ENCODE measurements around the gene USP3.
"Not testable (repeated sequence)": the region's sequence is repeated elsewhere in the genome, so short reads cannot be mapped to it uniquely, and the experiment has no call there.

USP3 gene

GRCh38 chr15:63487758-63488397, 16.5 kb upstream of the USP3 start:
- not testable (repeated sequence) for H3K27ac ChIP-seq (ENCODE audit: low read depth, low read length); H3K4me3 ChIP-seq (ENCODE audit: low read depth in 1 of 5, low read length in 5 of 5)

GRCh38 chr15:63488398-63488960, 15.9 kb upstream of the USP3 start:
- no peaks in the 10 kb centered on the region for H3K27me3 ChIP-seq (ENCODE audit: control insufficient read depth in 5 of 5, insufficient read depth in 4 of 5, low read length in 5 of 5)
- H3K27ac ChIP-seq (ENCODE audit: low read depth, low read length): no peak overlapping the region
- no peak overlapping the region for H3K9ac ChIP-seq (ENCODE audit: low read length in 5 of 5)
- H3K9me3 ChIP-seq (ENCODE audit: control insufficient read depth in 5 of 5, low read length in 5 of 5): no peaks in the 10 kb centered on the region
- no peaks in the 10 kb centered on the region for H3K36me3 ChIP-seq (ENCODE audit: control insufficient read depth in 5 of 5, insufficient read depth in 5 of 5, low read length in 5 of 5)
- peaks cover 0 to 28% (median 15%) of the 10 kb centered on the region in 5 donors for H3K4me1 ChIP-seq (ENCODE audit: control insufficient read depth in 5 of 5, insufficient read depth in 5 of 5, low read length in 5 of 5)
- H3K4me3 ChIP-seq (ENCODE audit: low read depth in 1 of 5, low read length in 5 of 5): no peak overlapping the region

More at GRCh38 chr15:63487758-63488397, 16.5 kb upstream of the USP3 start:
- not testable (repeated sequence) for H3K9me3 ChIP-seq (ENCODE audit: control insufficient read depth in 5 of 5, low read length in 5 of 5); H3K27me3 ChIP-seq (ENCODE audit: control insufficient read depth in 5 of 5, insufficient read depth in 4 of 5, low read length in 5 of 5); H3K9ac ChIP-seq (ENCODE audit: low read length in 5 of 5); H3K36me3 ChIP-seq (ENCODE audit: control insufficient read depth in 5 of 5, insufficient read depth in 5 of 5, low read length in 5 of 5)
- peaks cover 0 to 30% (median 12%) of the 10 kb centered on the region in 5 donors for H3K4me1 ChIP-seq (ENCODE audit: control insufficient read depth in 5 of 5, insufficient read depth in 5 of 5, low read length in 5 of 5)

DNA sequence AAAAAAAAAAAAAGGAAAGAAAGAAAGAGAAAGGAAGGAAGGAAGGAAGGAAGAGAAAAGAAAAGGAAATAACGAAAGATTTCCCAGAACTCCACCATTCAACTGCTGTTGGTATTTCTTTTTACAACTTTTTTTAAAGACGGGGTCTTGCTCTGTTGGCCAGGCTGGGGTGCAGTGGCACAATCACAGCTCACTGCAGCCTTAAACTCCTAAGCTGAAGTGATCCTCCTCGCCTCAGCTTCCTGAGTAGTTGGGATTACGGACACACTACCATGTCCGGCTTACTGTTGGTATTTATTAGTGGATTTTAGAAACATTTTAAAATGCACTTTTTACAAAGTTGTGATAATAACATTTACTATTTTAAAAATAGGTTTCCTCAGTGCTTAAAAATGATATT, 15.0 kb upstream of the USP3 start:
- no peaks in the 10 kb centered on the region for H3K36me3 ChIP-seq (ENCODE audit: control insufficient read depth in 5 of 5, insufficient read depth in 5 of 5, low read length in 5 of 5)
- H3K4me3 ChIP-seq (ENCODE audit: low read depth in 1 of 5, low read length in 5 of 5): no peak overlapping the region
- no peak overlapping the region for H3K9ac ChIP-seq (ENCODE audit: low read length in 5 of 5)
- H3K4me1 ChIP-seq (ENCODE audit: control insufficient read depth in 5 of 5, insufficient read depth in 5 of 5, low read length in 5 of 5): peaks cover 0 to 25% (median 12%) of the 10 kb centered on the region in 5 donors
- H3K27me3 ChIP-seq (ENCODE audit: control insufficient read depth in 5 of 5, insufficient read depth in 4 of 5, low read length in 5 of 5): no peaks in the 10 kb centered on the region
- H3K27ac ChIP-seq (ENCODE audit: low read depth, low read length): no peak overlapping the region
- no peaks in the 10 kb centered on the region for H3K9me3 ChIP-seq (ENCODE audit: control insufficient read depth in 5 of 5, low read length in 5 of 5)

DNA sequence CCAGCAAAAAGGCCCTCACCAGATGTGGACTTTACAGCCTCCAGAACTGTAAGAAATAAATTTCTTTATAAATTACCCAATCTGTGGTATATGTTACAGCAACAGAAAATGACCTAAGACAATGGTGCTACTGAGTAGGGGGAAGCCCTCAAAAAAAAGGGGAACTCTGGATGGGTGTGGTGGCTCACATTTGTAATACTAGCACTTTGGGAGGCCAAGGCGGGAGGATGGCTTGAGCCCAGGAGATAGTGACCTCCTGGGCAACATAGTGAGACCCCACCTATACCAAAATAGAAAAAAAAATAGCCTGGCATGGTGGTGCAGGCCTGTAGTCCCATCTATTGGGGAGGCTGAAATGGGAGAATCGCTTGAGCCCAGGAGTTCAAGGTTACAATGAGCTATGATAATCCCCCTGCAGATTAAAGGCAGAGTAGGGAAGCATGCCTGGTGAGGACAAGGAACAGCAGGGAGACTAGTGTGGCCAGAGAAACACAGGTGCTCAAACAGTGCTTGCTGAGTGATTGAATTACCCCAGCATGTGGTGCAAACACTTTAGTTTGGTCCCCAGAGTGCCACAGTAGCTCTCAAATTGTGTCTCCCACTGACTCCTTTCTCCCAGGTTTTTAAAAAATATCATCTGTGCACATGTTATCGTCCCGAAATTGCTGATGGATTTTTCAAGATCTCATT, 13.9 kb upstream of the USP3 start:
- Histone ChIP-seq H3K4me1 (ENCODE audit: control insufficient read depth in 5 of 5, insufficient read depth in 5 of 5, low read length in 5 of 5) (peaks cover 0 to 25% (median 12%) of the 10 kb centered on the region in 5 donors), H3K36me3 (ENCODE audit: control insufficient read depth in 5 of 5, insufficient read depth in 5 of 5, low read length in 5 of 5) (no peaks in the 10 kb centered on the region), H3K27ac (ENCODE audit: low read depth, low read length) (no peak overlapping the region), H3K9ac (ENCODE audit: low read length in 5 of 5) (no peak overlapping the region), H3K9me3 (ENCODE audit: control insufficient read depth in 5 of 5, low read length in 5 of 5) (no peaks in the 10 kb centered on the region), H3K27me3 (ENCODE audit: control insufficient read depth in 5 of 5, insufficient read depth in 4 of 5, low read length in 5 of 5) (no peaks in the 10 kb centered on the region), H3K4me3 (ENCODE audit: low read depth in 1 of 5, low read length in 5 of 5) (no peak overlapping the region)

DNA sequence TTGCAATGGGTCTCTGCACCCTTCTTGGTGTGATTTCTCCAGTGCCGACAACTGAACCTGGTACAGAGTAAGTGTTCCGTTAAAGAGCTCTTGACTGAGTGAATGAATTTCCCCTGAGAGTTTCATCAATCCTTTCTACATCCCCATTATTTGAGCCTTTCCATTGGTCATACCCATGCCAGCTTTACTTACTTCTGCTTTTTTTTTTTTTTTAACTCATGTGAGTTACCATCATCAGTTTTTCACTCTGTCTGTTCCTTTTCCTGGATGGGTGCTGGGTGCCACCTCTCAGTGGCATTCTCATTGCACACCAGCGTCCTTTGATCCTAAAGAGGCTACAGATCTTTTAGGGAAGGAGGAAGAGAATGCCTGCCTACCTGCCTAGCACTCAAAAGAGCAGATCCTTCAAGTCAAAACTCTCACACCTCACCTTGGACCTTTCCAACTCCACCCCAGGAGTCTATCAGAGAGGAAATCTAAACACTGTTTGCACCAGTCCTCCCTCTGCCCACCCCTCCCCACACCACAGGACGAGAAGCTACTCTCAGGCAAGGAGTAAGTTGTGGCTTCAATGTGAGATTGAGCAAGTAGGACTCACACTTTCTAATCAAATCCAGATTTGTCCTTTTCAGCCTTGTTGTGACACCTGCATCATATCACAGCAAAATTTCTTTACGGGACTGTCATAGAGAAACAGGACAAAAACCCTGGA, 13.1 kb upstream of the USP3 start:
- no peaks in the 10 kb centered on the region for H3K36me3 ChIP-seq (ENCODE audit: control insufficient read depth in 5 of 5, insufficient read depth in 5 of 5, low read length in 5 of 5)
- no peaks in the 10 kb centered on the region for H3K27me3 ChIP-seq (ENCODE audit: control insufficient read depth in 5 of 5, insufficient read depth in 4 of 5, low read length in 5 of 5)
- peaks cover 0 to 25% (median 18%) of the 10 kb centered on the region in 5 donors for H3K4me1 ChIP-seq (ENCODE audit: control insufficient read depth in 5 of 5, insufficient read depth in 5 of 5, low read length in 5 of 5)
- no peak overlapping the region for H3K27ac ChIP-seq (ENCODE audit: low read depth, low read length)
- H3K9me3 ChIP-seq (ENCODE audit: control insufficient read depth in 5 of 5, low read length in 5 of 5): no peaks in the 10 kb centered on the region
- H3K4me3 ChIP-seq (ENCODE audit: low read depth in 1 of 5, low read length in 5 of 5): no peak overlapping the region
- H3K9ac ChIP-seq (ENCODE audit: low read length in 5 of 5): no peak overlapping the region

GRCh38 chr15:63491979-63492378, 12.4 kb upstream of the USP3 start:
- H3K27me3 ChIP-seq (ENCODE audit: control insufficient read depth in 5 of 5, insufficient read depth in 4 of 5, low read length in 5 of 5): no peaks in the 10 kb centered on the region
- peaks cover 0 to 25% (median 18%) of the 10 kb centered on the region in 5 donors for H3K4me1 ChIP-seq (ENCODE audit: control insufficient read depth in 5 of 5, insufficient read depth in 5 of 5, low read length in 5 of 5)
- no peak overlapping the region for H3K9ac ChIP-seq (ENCODE audit: low read length in 5 of 5)
- H3K27ac ChIP-seq (ENCODE audit: low read depth, low read length): peak overlapping the region; percentile 63
- H3K4me3 ChIP-seq (ENCODE audit: low read depth in 1 of 5, low read length in 5 of 5): no peak overlapping the region
- no peaks in the 10 kb centered on the region for H3K9me3 ChIP-seq (ENCODE audit: control insufficient read depth in 5 of 5, low read length in 5 of 5)
- no peaks in the 10 kb centered on the region for H3K36me3 ChIP-seq (ENCODE audit: control insufficient read depth in 5 of 5, insufficient read depth in 5 of 5, low read length in 5 of 5)

DNA sequence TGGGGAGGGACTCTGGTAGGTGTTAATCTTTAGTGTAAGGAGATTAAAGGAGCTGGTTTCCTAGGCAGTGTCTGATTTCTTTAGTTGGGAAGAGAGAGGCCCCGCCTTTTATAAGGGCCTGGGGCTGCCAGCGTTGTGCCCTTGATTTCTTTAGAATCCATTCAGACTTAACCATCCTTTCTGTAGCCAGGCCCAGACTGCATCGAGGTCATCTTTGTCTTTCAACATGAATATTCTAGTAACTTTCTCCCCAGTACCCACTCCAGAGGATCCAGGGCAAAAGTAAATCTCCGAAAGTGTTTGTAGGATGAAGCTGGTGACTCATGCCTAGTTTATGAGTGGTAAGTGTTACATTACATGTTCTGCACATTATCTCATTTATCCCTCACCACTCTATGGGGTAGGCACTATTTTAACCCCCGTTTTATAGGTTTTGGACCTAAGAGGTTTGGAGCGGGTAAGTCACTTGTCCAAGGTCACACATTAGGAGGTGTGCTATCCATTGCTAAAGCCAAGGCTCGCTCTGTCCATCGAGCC, 11.8 kb upstream of the USP3 start:
- Histone ChIP-seq H3K9ac (ENCODE audit: low read length in 5 of 5) (no peak overlapping the region), H3K27ac (ENCODE audit: low read depth, low read length) (peak overlapping the region; percentile 63), H3K27me3 (ENCODE audit: control insufficient read depth in 5 of 5, insufficient read depth in 4 of 5, low read length in 5 of 5) (no peaks in the 10 kb centered on the region), H3K9me3 (ENCODE audit: control insufficient read depth in 5 of 5, low read length in 5 of 5) (no peaks in the 10 kb centered on the region), H3K4me3 (ENCODE audit: low read depth in 1 of 5, low read length in 5 of 5) (no peak overlapping the region), H3K36me3 (ENCODE audit: control insufficient read depth in 5 of 5, insufficient read depth in 5 of 5, low read length in 5 of 5) (no peaks in the 10 kb centered on the region), H3K4me1 (ENCODE audit: control insufficient read depth in 5 of 5, insufficient read depth in 5 of 5, low read length in 5 of 5) (peaks cover 0 to 22% (median 19%) of the 10 kb centered on the region in 5 donors)

- no peaks in the 10 kb centered on the region for H3K27me3 ChIP-seq (ENCODE audit: control insufficient read depth in 5 of 5, insufficient read depth in 4 of 5, low read length in 5 of 5)
- H3K4me1 ChIP-seq (ENCODE audit: control insufficient read depth in 5 of 5, insufficient read depth in 5 of 5, low read length in 5 of 5): peaks cover 2 to 28% (median 19%) of the 10 kb centered on the region in 5 donors
- no peaks in the 10 kb centered on the region for H3K36me3 ChIP-seq (ENCODE audit: control insufficient read depth in 5 of 5, insufficient read depth in 5 of 5, low read length in 5 of 5)
- H3K4me3 ChIP-seq (ENCODE audit: low read depth in 1 of 5, low read length in 5 of 5): no peak overlapping the region
- no peak overlapping the region for H3K9ac ChIP-seq (ENCODE audit: low read length in 5 of 5)
- peak overlapping the region; percentile 6 for H3K27ac ChIP-seq (ENCODE audit: low read depth, low read length)
- no peaks in the 10 kb centered on the region for H3K9me3 ChIP-seq (ENCODE audit: control insufficient read depth in 5 of 5, low read length in 5 of 5)
Measured at GRCh38 chr15:63493436-63493835, 11.0 kb upstream of the USP3 start.

DNA sequence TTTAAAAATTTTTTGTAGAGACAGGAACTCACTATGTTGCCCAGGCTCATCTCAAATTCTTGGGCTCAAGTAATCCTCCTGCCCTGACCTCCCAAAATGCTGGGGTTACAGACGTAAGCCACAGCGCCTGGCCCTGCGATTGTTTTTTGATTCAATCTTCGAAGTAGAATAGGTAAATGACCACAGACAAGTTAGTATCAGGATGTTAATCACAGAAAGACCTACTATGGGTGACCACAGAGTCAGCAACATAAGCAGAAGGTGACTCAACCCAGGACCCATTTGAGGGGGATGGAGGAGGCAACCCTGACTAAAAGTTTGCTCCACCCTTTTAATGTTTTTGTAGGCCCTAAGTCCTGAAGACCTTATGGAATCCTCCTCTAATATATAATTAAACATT, 10.0 kb upstream of the USP3 start:
- no peak overlapping the region for H3K27ac ChIP-seq (ENCODE audit: low read depth, low read length)
- no peak overlapping the region for H3K4me3 ChIP-seq (ENCODE audit: low read depth in 1 of 5, low read length in 5 of 5)
- H3K9me3 ChIP-seq (ENCODE audit: control insufficient read depth in 5 of 5, low read length in 5 of 5): no peaks in the 10 kb centered on the region
- no peaks in the 10 kb centered on the region for H3K27me3 ChIP-seq (ENCODE audit: control insufficient read depth in 5 of 5, insufficient read depth in 4 of 5, low read length in 5 of 5)
- peaks cover 2 to 34% (median 19%) of the 10 kb centered on the region in 5 donors for H3K4me1 ChIP-seq (ENCODE audit: control insufficient read depth in 5 of 5, insufficient read depth in 5 of 5, low read length in 5 of 5)
- H3K36me3 ChIP-seq (ENCODE audit: control insufficient read depth in 5 of 5, insufficient read depth in 5 of 5, low read length in 5 of 5): no peaks in the 10 kb centered on the region
- no peak overlapping the region for H3K9ac ChIP-seq (ENCODE audit: low read length in 5 of 5)

Measured in subcutaneous abdominal adipose tissue (tissue), 5 donors.